Measurements from ENCODE around the gene SIRT6.
"Not testable (repeated sequence)": the region's sequence is repeated elsewhere in the genome, so short reads cannot be mapped to it uniquely, and the experiment has no call there.

- TF ChIP-seq POLR2A, POLR2AphosphoS5 (IDR thresholded peaks at IDR 0.05): not testable (repeated sequence)
These were observed 24.4 kb downstream of the SIRT6 start for GRCh38 chr19:4157971-4158370.

Data from stomach (tissue), 4 donors.